ENCODE results near the gene NRG4. TPM values are rescaled to one million over a fixed set of nuclear protein-coding genes. Genes with fewer than 3 reads are reported as not detected.

Gene NRG4
- total and polyA plus RNA-seq, 9 of the 15 experiments (the other 6 are each of a cell fraction or from before 2014, with no cell fraction given): 0.33 to 2.5 (median 0.76) TPM

DNA sequence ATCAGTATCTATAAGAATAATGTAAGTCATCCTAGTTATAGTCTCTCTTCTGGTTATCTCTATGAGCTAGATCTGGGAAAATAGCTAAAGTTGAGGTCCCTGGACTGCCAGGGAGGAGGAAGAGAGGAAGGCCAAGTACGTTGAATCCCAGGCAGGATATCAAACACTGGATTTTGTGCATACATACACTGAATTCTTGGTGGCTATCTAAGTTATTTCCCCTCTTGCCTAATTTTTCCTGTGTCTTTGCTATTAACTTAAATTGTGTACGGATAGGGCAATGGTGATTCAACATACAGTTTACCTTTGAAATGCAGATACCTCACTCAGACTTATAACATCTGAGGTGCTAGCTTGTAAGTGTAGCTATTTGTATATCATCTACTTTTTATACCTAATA, 81.4 kb downstream of the NRG4 start (continued):
- TF ChIP-seq NFXL1 (CRISPR knock-in tag; IDR thresholded peaks at IDR 0.05) (no peak), CCNT2 (IDR thresholded peaks at IDR 0.05; ENCODE audit: borderline replicate concordance, extremely low read depth, insufficient read length, low read depth, low read length) (no peak)

- no peak overlapping the region for H3K4me3 ChIP-seq
- 41% methylated on average over 5 of the region's 5 CpGs for WGBS (ENCODE audit: insufficient coverage, low coverage, missing lambda C conversion rate)
- H4K20me1 ChIP-seq (replicated peaks; ENCODE audit: control insufficient read depth, insufficient read depth, low read length): no peaks in the 10 kb centered on the region
- H3K4me2 ChIP-seq (ENCODE audit: insufficient read depth, low read length): no peak overlapping the region
- H3K9me3 ChIP-seq (replicated peaks; ENCODE audit: control insufficient read depth, insufficient read depth, low read depth, low read length): no peaks in the 10 kb centered on the region
- H3K9me1 ChIP-seq (ENCODE audit: control insufficient read depth, insufficient read depth, low read length): no peaks in the 10 kb centered on the region
- H3K27me3 ChIP-seq (ENCODE audit: control insufficient read depth in 2 of 2, insufficient read depth in 2 of 2, low read length in 2 of 2): no peaks in the 10 kb centered on the region
- ChIA-PET CTCF (ENCODE audit: low intra/inter-chr PET ratio) (interaction anchor here (0.6 to 2.1 kb wide), 3 partner anchors 202 to 221 kb away, joined by 4 to 14 read pairs (median 7); no protein-coding TSS in a partner anchor), POLR2A (no interaction called here)
- in situ Hi-C loops (cut with MboI) (loop anchor here (5.0 to 10.0 kb wide), 2 partner anchors 243 to 615 kb away; no protein-coding TSS in a partner anchor), intact Hi-C loops (cut with micrococcal nuclease) (loop anchor here (10.0 kb wide), 2 partner anchors 215 to 245 kb away; no protein-coding TSS in a partner anchor)
- ATAC-seq (no peak), DNase-seq (ENCODE audit: extremely low read depth in 1 of 4, low spot score in 3 of 4) (peak in 2 of 4 experiments; percentile 19 to 72), FAIRE-seq (peak; percentile 37)
- peaks cover 87% of the 10 kb centered on the region for H3K36me3 ChIP-seq (ENCODE audit: control insufficient read depth, insufficient read depth, low read length)
- 0 out of 3 replicates have a peak, but pooled peaks cover 6% of the 10 kb centered on the region for H3K79me2 ChIP-seq (ENCODE audit: control insufficient read depth, insufficient read depth, low read length)
- no peak overlapping the region for H2AFZ ChIP-seq (ENCODE audit: low read depth, low read length)
- H3K4me1 ChIP-seq (replicated peaks in 1 of 2; ENCODE audit: control insufficient read depth in 2 of 2, insufficient read depth in 2 of 2, low read length in 2 of 2): peaks cover 0 to 15% of the 10 kb centered on the region in 2 experiments; a peak in 2 of 5 replicates
- H3K9ac ChIP-seq (ENCODE audit: insufficient read depth in 1 of 2, low read depth in 2 of 2, low read length in 2 of 2): no peak overlapping the region
- no TSS peak for BruUV-seq (replicated peaks)
- H3K27ac ChIP-seq (ENCODE audit: extremely low read depth, low read depth, low read length): no peak overlapping the region
- TF ChIP-seq, protein P1, sequence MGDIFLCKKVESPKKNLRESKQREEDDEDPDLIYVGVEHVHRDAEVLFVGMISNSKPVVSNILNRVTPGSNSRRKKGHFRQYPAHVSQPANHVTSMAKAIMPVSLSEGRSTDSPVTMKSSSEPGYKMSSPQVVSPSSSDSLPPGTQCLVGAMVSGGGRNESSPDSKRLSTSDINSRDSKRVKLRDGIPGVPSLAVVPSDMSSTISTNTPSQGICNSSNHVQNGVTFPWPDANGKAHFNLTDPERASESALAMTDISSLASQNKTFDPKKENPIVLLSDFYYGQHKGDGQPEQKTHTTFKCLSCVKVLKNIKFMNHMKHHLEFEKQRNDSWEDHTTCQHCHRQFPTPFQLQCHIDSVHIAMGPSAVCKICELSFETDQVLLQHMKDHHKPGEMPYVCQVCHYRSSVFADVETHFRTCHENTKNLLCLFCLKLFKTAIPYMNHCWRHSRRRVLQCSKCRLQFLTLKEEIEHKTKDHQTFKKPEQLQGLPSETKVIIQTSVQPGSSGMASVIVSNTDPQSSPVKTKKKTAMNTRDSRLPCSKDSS (IDR thresholded peaks at IDR 0.05; ENCODE audit: low read depth, partially characterized antibody): no peak
- TF ChIP-seq E2F8 (IDR thresholded peaks at IDR 0.05; ENCODE audit: low read depth, partially characterized antibody) (no peak), HLTF (IDR thresholded peaks at IDR 0.05) (no peak), PBX2 (CRISPR knock-in tag; IDR thresholded peaks at IDR 0.05; ENCODE audit: low read depth) (no peak), PBX2 (tag; conservative IDR thresholded peaks at IDR 0.05; ENCODE audit: low read depth) (peak; percentile 69), CEBPG (CRISPR knock-in tag; IDR thresholded peaks at IDR 0.05) (no peak), CEBPG (tag; conservative IDR thresholded peaks at IDR 0.05 in 1 of 2, IDR thresholded peaks at IDR 0.05 in 1 of 2) (no peak), POU5F1 (IDR thresholded peaks at IDR 0.05; ENCODE audit: borderline replicate concordance, low read depth, low read length, partially characterized antibody) (no peak), BACH1 (tag; IDR thresholded peaks at IDR 0.05) (no peak), CBFA2T3 (IDR thresholded peaks at IDR 0.05) (peak; percentile 29; the same call in 1 of the 2 replicates)
These were observed 82.2 kb downstream of the NRG4 start for GRCh38 chr15:75929799-75930565.
